Measurements from ENCODE around the gene EEF1AKMT3. TPM values are rescaled to one million over a fixed set of nuclear protein-coding genes. Genes with fewer than 3 reads are reported as not detected.

EEF1AKMT3 gene
- total and polyA plus RNA-seq, 7 donors = 0.62 to 2.0 (median 1.3) TPM

GRCh38 chr12:57724936-57725740 is 47.3 kb upstream of the EEF1AKMT3 start:
- no peak for TF ChIP-seq CTCF (IDR thresholded peaks at IDR 0.05)
- intact Hi-C loops (cut with DNase I) = no loop called here
- ATAC-seq (no peak), DNase-seq (no peak)
- no peak overlapping the region for H3K27ac ChIP-seq
- 42 to 57% (median 51%) methylated on average over 11 of the region's 11 CpGs for WGBS, 3 donors
- no peaks in the 10 kb centered on the region for H3K9me3 ChIP-seq
- peaks cover 0 to 39% (median 15%) of the 10 kb centered on the region in 3 donors for H3K27me3 ChIP-seq (ENCODE audit: insufficient read depth in 3 of 3, low read length in 2 of 3)
- peaks cover 0 to 17% of the 10 kb centered on the region in 2 donors for H3K36me3 ChIP-seq (ENCODE audit: insufficient read depth in 1 of 2, low read depth in 1 of 2)
- no peak overlapping the region for H3K4me3 ChIP-seq
- peaks cover 6% of the 10 kb centered on the region for H3K4me1 ChIP-seq

GRCh38 chr12:57725851-57726150 is 46.6 kb upstream of the EEF1AKMT3 start:
- intact Hi-C loops (cut with DNase I) = no loop called here
- peaks cover 0 to 39% (median 17%) of the 10 kb centered on the region in 3 donors for H3K27me3 ChIP-seq (ENCODE audit: insufficient read depth in 3 of 3, low read length in 2 of 3)
- ATAC-seq (no peak), DNase-seq (no peak)
- H3K4me1 ChIP-seq = peaks cover 6% of the 10 kb centered on the region
- no peak overlapping the region for H3K27ac ChIP-seq
- peaks cover 0 to 10% of the 10 kb centered on the region in 2 donors for H3K36me3 ChIP-seq (ENCODE audit: insufficient read depth in 1 of 2, low read depth in 1 of 2)
- WGBS, 3 donors = 10 to 18% (median 14%) methylated on average over 10 of the region's 10 CpGs
- no peak for TF ChIP-seq CTCF (IDR thresholded peaks at IDR 0.05)
- H3K4me3 ChIP-seq = peak overlapping the region; percentile 65
- no peaks in the 10 kb centered on the region for H3K9me3 ChIP-seq

- Histone ChIP-seq H3K27me3 (ENCODE audit: insufficient read depth in 3 of 3, low read length in 2 of 3) (peaks cover 0 to 41% (median 17%) of the 10 kb centered on the region in 3 donors), H3K36me3 (ENCODE audit: insufficient read depth in 1 of 2, low read depth in 1 of 2) (peaks cover 0 to 6% of the 10 kb centered on the region in 2 donors), H3K27ac (peak overlapping the region; percentile 53), H3K9me3 (no peaks in the 10 kb centered on the region), H3K4me3 (peak overlapping the region; percentile 65), H3K4me1 (peaks cover 6% of the 10 kb centered on the region)
- peak; percentile 52 for TF ChIP-seq CTCF (IDR thresholded peaks at IDR 0.05)
- 4 to 10% (median 7%) methylated on average over 46 to 79 of the region's 79 CpGs for WGBS, 3 donors
- ATAC-seq (peak; percentile 64 to 80 (median 74)), DNase-seq (peak; percentile 81 to 85)
- intact Hi-C loops (cut with DNase I) = no loop called here
Measured at GRCh38 chr12:57726151-57726883, 46.1 kb upstream of the EEF1AKMT3 start.

GRCh38 chr12:57726884-57727757 is 45.3 kb upstream of the EEF1AKMT3 start:
- Histone ChIP-seq H3K27ac (peak overlapping the region; percentile 53), H3K36me3 (ENCODE audit: insufficient read depth in 1 of 2, low read depth in 1 of 2) (no peaks in the 10 kb centered on the region), H3K9me3 (no peaks in the 10 kb centered on the region), H3K4me1 (peaks cover 6% of the 10 kb centered on the region), H3K27me3 (ENCODE audit: insufficient read depth in 3 of 3, low read length in 2 of 3) (peaks cover 0 to 42% (median 17%) of the 10 kb centered on the region in 3 donors), H3K4me3 (peak overlapping the region; percentile 65)
- ATAC-seq (peak; percentile 36 to 63 (median 52)), DNase-seq (peak; percentile 53 to 82)
- TF ChIP-seq CTCF (IDR thresholded peaks at IDR 0.05) = no peak
- 13 to 15% (median 15%) methylated on average over 63 to 76 of the region's 76 CpGs for WGBS, 3 donors
- intact Hi-C loops (cut with DNase I) = no loop called here
